ENCODE measurements around the gene MYG1.
"Not testable (repeated sequence)": the region's sequence is repeated elsewhere in the genome, so short reads cannot be mapped to it uniquely, and the experiment has no call there.

MYG1 gene

DNA sequence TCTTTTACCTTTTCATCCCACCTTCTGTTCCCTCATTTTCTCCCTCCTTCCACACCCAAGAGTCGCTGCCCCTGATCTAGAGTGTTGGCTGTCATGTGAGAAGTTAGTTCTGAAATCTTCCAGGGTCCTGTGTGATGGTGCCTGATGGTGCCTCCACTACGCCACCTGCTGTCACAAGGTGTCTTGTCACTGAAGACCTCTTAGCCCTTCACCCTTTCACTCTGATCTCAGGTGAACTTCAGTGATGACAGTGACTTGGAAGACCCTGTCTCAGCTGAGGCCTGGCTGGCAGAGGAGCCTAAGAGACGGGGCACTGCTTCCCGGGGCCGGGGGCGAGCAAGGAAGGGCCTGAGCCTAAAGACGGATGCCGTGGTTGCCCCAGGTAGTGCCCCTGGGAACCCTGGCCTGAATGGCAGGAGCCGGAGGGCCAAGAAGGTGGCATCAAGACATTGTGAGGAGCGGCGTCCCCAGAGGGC, 11.7 kb upstream of the MYG1 start:
- DNase-seq = no peak

DNA sequence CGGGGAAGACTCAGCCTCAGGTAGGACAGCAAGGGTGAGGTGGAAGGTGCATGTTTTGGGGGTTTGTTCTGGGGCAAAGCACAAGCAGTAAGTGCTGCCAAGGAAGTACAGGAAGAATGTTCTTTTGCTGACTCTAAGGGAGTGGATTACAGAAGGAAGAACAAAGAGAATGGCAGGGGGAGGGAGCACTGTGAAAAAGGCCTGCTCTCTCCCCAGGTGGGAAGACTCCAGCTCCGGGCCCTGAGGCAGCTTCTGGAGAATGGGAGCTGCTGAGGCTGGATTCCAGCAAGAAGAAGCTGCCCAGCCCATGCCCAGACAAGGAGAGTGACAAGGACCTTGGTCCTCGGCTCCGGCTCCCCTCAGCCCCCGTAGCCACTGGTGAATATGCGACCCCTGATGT, 11.2 kb upstream of the MYG1 start:
- DNase-seq = no peak

DNA sequence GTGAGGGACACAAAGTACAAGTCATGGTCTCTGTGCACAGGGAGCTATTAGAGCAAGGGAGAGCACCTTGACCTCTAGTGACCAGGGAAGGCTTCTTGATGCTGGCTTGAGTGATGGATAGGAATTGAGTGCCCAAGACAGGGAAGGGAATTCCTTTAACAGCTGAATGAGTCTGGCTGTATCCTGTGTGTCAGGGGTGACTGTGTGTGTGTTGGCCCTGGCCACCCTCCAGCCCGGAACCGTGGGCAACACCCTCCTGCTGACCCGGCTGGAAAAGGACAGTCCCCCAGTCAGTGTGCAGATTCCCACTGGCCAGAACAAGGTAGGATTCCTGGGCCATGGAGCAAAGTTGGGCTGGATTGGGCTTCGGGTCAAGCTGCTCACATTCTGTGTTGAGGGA, 9.6 kb upstream of the MYG1 start:
- DNase-seq = no peak

DNA sequence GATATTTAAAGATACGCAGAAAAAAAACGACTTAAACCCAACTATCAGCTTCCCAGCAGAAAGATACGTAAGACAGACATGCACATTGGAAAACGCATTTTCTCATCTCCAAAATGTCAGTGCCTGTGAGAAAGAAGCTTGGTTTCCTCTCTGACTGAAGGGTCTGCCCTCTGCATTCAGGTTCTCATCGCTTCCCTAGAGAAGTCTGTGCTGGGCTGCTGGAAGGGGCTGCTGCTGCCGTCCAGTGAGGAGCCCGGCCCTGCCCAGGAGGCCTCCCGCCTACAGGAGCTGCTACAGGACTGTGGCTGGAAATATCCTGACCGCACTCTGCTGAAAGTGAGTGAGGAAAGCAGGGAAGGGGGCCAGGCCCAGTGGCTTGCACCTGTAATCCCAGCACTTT, 8.8 kb upstream of the MYG1 start:
- no peak for DNase-seq

DNA sequence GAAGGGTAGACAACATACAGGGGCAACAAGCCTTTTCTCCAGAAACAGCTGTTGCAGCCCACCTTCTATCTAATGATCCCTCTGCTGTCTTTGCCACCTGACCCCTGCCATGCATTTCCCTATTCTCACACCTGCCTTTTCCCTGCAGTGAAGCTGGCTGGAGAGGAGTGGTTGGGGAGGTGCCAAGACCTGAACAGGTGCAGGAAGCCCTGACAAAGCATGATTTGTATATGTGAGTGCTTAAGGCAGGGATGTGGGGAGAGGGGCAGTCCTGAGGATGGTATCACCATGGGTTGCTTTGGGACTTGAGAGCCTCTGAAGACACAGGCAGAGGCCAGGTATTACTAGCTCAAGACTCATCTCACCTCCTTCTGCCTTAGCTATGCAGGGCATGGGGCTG, 7.1 kb upstream of the MYG1 start:
- no peak for DNase-seq

DNA sequence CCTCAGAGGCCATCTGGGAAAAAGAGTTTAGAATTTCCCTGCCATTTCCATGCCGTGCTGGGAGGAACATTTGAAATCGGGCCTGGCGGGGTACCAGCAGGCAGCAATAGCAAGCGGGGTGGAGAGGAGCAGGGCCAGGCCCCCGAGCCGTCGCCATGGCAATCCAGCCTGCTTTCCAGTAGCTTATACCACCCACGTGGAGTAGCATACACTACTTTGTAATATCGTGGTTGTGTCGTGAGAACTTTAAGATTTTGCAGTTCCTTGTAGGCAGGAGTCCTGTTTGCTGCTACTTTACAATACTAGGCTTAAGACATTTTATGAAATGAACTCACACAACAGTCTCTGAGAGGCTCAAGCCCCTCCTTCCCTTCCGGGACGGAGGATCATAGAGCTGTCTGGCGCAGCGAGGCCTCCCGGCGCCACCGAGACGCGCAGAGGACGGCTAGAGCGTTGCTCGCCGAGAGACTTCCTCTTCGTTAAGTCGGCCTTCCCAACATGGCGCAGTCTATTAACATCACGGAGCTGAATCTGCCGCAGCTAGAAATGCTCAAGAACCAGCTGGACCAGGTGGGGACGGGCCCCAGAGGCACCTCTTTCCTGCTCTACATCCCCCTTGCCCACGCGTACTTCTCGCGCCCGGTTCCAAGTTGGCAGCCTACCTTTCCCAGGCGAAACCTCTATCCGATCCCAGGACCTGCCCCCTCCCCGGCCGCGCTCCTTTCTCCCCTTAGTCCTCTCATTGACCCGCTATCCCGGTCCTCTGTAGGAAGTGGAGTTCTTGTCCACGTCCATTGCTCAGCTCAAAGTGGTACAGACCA, 4.2 kb upstream of the MYG1 start, which contains the start of gene PFDN5:
TSS of gene PFDN5 (plus strand) at position 473 of the 821 bp plus-strand sequence. CDS start at position 499, 26 bp downstream.
- peak; percentile 10 for DNase-seq

DNA sequence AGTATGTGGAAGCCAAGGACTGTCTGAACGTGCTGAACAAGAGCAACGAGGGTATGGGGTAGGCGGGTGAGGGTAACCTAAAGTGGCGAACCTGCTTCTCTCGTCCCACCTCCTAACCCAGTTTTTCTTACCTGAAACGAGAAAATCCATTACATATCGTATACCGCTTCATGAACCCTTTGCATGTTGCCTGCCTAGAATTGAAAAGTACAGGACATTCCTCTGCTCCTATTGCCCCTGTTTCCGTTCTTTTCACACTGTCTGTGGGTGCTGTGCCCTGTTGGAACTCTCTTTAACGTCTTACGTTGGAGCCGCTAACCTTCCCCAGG, 3.6 kb upstream of the MYG1 start:
- DNase-seq = no peak

DNA sequence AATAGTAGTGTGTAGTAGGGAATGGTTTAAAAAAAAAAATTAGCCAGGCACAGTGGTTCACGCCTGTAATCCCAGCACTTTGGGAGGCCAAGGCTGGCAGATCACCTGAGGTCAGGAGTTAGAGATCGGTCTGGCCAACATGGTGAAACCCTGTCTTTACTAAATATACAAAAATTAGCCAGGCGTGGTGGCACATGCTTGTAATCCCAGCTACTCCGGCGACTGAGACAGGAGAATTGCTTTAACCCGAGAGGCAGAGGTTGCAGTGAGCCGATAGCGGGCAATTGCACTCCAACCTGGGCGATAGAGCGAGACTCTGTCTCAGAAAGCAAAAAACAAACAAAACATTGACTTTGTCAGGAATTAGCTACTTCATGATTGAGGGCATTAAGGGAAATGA, 2.4 kb upstream of the MYG1 start:
- DNase-seq = not testable (repeated sequence)

DNA sequence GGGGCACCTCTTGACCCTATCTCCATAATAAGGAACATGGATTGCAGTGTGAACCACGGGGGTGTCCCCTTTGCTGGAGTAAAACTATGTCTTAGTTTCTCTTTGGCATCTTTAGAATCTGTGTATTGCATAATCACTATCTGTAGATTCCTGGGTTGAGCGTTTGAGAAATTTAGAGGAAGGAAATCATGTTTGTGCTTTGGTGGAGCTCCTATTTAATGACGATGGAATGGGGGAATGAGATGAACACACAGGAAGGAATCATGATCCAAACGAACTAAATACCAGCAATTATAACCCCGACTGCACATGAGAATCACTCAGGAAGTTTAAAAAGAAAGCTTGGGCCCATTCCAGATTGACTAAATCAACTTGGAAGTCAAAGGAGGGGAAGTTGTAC, 1.3 kb upstream of the MYG1 start:
- no peak for DNase-seq

DNA sequence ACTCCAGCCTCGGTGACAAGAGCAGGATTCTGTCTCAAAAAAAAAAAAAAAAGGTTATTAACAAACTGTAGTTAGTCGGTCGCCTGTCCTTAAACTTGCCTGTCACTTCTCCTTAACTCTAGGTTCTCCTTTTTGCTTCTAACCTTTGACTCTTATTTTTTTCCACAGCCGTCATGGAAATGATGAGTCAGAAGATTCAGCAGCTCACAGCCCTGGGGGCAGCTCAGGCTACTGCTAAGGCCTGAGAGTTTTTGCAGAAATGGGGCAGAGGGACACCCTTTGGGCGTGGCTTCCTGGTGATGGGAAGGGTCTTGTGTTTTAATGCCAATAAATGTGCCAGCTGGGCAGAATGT, 418 bp upstream of the MYG1 start:
- no peak for DNase-seq

DNA sequence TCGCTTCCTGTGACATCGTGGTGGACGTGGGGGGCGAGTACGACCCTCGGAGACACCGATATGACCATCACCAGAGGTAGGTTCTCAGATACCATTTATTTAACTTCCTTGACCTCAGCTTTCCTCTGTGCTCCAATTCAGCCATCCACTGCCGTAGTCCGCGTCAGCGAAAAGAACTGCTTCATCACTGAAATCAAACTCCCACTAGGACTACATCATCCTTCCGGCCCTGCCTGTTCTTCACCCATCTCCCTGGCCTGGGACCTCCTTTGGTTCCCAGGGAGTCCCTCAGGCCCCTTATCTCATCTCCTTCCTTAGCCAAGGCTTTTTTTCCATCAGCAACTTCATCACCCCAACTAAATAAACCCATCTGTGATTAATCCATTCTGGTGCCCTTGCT, 692 bp downstream of the MYG1 start:
- no peak for DNase-seq

DNA sequence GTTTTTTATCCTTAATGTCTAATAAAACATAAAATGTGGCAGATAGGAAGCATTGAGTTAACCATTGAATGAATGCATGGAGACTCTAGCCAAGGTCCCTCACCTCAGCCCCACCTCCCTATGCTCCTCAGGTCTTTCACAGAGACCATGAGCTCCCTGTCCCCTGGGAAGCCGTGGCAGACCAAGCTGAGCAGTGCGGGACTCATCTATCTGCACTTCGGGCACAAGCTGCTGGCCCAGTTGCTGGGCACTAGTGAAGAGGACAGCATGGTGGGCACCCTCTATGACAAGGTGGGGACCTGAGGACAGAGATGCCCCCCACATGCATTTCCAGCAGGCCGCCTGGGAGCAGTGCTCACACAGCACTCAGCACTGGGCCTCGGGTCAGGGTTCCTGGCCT, 3.4 kb downstream of the MYG1 start:
- no peak for DNase-seq

DNA sequence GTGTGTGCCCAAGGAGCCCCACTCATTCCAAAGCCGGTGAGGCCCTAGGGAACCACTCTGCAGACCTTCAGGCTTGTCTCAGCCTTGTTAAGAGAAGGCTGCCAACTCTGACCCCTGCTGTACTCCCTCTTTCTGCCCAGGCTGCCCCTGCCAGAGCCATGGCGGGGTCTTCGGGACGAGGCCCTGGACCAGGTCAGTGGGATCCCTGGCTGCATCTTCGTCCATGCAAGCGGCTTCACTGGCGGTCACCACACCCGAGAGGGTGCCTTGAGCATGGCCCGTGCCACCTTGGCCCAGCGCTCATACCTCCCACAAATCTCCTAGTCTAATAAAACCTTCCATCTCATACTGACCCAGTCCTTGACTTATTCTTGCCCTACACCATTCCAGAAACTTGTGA, 7.3 kb downstream of the MYG1 start:
- DNase-seq = no peak

DNA sequence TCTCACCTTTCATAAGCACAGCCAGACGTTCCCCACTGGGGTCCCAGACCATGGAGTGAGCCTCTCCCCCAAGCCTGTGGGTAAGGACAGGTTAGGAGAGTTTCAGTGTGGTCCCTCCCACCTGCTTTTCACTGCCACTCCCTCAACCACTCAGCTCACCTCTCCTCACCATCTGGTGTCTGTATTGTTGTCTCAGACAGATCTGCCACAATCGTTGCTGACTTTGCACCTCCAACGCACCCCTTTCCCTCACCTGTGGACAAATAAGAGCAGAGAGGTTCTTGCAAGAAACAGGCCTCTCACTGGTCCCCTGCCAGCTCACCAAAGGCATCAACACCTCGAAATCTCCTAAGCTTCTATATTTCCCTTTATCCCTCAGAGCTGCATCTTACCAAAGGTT, 8.8 kb downstream of the MYG1 start:
- DNase-seq = no peak

DNA sequence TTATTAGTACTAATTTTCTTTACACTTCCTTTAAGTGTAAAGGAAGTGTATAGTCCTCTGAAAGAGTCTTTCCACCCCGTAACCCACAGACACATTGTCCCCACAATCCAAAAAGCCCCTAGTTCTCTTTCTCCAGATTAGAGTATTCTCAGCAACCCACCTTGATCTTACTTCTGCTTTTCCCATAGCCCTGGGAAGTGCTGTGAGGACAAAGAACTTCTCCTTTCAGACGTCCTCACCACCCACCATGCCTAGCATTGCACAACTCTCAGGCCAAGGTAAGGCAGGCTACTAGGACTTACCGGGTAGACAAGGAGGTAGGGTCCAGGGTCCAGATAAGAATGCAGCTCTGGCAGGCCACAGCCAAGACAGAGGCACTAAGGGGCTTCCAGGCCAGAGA, 14.5 kb downstream of the MYG1 start:
- DNase-seq = no peak

DNA sequence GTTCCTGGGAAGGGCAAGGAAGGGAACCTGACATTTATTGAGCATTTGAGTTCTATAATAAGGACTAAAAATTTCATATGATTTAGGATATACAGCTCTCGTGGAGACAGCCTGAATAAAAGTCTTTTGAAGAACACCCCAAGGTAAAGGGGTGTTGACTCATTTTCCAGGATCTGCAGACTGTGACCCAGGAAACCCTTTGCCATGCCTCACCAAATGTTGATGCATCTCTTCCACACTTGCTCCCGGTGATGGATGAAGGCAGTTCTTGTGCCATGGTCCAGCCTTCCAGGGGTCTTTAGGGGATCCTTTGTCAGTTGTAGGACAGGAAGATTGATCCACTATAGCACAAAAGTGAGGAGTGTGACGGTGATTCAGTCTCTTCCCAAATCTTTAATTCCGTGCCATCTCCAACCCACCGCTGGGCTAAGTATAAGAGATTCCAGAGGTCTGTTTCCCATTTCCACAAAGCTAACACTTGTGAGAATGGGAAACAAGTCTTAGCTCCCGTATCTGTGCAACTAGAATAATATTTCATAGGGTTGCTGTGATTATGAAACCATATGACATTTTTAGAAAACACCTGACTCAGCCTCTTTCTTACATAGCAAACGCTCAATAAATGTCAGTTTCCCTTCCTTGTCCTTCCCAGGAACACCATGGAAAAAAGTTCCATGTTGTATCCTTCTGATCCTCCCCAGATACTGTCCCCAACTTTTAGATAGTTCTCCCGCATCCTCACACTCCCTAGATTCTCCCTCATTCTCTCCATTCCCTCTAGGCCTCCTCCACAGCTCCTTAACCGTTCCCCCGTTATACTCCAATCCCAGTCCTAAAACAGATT, 21.1 kb downstream of the MYG1 start:
- no peak for DNase-seq

DNA sequence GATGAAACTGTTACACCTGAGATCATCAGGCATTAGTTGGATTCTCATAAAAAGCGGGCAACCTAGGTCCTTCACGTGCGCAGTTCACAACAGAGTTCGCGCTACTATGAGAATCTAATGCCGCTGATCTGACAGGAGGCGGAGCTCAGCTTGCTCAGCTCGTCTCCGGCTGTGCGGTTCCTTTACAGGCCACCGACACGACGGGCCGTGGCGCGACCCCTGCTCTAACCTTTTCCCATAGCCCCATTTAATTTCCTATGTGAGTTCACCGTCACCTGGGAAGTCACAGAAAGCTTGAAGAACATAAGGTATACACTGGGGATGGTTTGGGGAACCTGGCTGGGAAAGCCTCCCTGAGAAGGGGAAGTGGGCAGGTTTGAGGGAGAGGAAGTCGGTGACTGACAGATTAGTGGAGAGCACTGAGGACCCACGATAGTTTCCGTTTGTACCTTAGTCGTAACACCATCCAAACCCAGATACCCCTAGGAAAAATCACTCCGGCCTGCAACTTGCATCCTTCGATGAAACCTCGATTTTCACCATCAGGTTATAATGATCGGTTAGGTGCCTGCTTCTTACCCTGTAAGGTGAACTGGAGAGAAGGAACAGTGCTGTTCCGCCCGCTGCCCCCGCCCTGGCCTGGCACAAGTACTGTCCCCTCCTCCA, 24.8 kb downstream of the MYG1 start:
- no peak for DNase-seq

DNA sequence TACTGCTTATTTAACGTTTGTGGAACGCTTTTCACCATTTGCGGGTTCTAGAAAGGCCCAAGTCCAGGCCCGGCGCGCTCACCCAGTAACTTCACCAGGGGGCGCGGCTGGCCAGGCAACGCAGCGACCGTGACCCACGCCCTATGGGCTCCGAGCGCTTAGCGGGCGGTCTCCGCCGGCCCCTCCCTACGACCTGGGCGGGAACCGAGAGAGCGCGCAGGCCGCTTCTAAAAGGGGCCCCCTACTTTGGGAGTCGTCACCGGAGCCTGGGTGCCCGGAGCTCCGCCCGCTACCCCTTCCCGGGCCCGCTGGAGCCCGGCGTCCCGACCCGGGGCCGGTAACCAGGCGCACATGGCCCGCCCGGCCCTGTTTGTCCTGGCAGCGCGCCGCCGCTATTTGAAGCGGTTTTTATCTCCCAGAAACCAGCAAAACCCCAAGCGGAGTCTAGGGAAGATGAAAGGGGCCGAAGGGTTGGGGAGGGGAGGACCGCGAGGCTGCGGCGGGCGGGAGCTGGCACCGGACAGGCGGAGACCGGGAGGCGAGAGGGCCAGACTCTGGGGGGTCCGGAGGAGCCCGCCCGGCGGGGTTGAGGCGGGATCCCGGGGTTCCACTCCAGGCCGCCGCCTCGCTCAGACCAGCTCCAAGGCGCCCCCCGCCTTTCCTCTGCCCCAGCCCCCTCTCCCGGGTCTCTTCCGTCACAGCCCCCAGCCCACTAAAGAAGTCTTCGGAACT, 25.4 kb downstream of the MYG1 start:
- peak; percentile 47 for DNase-seq

DNA sequence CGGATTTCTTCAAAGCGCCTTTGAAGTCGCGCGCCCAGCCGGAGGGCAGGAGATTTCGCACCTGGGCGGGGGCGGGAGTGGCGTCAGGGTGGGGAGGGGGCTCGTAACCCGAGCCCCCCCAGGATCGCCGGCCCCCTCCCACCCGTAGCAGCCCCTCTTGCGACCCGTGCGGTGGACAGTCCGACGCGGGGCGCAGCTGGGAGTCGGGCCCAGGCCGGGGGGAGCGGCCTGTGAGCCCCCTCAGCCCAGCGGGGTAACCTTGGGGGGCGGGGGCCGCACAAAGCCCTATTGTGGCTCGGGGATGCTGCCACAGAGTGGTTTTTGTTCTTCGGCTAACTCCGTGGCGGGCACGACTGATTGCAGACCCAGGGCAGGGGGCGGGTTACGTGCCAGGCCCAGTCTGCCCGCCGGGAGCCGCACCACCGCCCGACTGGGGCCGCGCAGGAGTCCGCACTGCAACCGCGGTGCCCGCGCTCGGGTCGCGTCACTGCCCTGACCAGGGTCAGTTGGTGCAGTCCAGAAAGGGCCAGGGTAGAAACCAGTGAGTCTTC, 26.1 kb downstream of the MYG1 start:
- no peak for DNase-seq

DNA sequence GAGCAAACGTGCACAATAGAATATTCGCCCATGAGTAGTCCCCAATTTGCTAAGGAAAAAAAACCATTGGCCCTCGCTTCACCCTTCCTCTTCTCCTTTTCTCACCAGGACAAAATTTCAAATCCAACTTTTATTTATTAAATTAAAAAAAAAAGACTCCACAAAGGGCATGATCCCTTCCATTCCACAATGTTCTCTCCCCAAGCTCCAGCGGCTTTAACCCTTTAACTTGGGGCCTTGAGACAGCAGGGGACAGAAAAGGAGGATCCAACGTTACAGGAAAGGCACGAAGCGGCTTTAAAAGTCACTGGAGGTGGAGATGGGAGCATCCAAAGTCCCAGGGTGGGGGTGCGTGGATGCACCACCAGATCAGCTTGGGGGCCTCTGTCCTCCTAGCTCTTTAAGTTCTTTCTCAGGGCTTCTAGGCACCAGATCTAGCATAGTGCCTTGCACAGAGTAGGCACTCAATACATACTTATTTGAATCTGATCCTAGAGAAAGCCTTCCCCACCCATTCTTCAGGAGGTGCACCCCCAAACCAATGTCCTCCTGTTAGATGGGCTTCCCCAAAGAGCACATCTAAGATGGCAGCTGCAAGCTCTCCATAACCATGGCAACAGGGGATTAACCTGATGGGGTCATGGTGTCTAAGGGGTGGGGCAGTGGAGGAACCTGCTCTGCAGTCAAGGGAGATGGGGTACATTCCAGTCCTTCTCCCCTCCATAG, 27.1 kb downstream of the MYG1 start:
- DNase-seq = no peak

DNA sequence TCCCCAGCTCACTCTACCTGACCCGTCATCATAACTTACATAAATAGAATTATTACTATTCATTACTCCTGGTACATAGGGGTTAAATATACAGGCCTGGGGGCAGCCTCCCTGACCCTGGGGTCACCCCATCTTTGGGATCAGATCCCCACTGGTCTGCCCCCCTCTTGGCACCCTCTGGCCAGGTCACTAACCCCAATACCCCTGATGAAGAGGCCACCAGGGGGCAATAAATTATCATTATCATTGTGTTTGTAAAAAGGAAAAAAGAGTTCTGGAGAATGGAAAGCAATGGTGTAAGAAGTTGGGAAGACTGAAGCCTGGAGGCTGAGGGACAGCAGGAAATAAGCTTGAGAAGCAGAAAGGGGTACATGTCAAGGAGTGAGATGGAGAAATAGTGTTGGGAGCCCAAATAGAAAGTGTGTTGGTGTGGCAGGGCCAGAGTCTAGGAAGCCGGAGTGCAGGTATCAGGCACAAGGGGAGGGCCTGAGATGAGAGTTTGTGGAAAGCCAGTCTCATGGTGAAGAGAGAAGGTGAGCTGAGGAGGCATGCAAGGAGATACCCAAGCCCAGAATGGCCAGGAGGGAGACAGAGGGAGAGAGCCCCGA, 28.0 kb downstream of the MYG1 start:
- DNase-seq = no peak

DNA sequence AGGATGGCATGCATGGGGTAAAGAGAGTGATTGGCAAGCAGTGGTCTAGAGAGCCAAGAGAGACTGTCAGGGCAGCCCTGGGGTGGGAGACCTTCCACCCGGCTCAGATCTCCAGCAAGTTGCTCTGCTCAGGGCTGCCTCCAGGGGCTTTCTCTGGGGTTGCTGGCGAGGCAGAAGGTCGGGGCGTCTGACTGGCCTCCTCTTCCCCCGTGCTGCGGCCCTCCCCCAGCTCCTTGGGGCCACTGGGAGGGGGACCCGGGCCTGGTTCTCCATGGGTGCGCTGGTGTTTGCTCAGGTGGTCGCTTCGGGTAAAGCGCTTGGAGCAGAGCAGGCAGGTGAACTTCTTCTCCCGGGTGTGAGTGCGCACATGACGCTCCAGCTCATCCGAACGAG, 28.5 kb downstream of the MYG1 start:
- DNase-seq = no peak
